ENCODE results near the gene LRRC30.

The LRRC30 gene

DNA sequence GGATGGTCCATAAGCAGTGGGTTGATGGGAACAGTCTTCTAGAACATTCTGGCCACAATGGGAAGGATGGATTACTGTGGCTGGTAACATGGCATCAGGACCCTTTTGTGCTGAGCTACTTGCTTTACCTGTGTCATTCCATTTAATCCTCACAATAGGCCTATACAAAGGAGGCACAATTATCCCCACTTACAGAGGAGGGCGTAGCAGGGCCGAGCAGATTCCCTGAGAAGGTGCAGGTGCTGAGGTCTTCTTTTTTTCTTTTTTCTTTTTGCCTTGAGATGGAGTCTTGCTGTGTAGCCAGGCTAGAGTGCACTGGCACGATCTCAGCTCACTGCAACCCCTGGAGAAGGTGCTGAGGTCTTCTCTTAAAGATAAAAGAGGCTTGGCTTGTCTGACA lies 6.7 kb upstream of the LRRC30 start:
- TF ChIP-seq, protein P1, sequence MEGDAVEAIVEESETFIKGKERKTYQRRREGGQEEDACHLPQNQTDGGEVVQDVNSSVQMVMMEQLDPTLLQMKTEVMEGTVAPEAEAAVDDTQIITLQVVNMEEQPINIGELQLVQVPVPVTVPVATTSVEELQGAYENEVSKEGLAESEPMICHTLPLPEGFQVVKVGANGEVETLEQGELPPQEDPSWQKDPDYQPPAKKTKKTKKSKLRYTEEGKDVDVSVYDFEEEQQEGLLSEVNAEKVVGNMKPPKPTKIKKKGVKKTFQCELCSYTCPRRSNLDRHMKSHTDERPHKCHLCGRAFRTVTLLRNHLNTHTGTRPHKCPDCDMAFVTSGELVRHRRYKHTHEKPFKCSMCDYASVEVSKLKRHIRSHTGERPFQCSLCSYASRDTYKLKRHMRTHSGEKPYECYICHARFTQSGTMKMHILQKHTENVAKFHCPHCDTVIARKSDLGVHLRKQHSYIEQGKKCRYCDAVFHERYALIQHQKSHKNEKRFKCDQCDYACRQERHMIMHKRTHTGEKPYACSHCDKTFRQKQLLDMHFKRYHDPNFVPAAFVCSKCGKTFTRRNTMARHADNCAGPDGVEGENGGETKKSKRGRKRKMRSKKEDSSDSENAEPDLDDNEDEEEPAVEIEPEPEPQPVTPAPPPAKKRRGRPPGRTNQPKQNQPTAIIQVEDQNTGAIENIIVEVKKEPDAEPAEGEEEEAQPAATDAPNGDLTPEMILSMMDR (conservative IDR thresholded peaks at IDR 0.05), result no peak
- no peak overlapping the region for H3K27ac ChIP-seq

DNA sequence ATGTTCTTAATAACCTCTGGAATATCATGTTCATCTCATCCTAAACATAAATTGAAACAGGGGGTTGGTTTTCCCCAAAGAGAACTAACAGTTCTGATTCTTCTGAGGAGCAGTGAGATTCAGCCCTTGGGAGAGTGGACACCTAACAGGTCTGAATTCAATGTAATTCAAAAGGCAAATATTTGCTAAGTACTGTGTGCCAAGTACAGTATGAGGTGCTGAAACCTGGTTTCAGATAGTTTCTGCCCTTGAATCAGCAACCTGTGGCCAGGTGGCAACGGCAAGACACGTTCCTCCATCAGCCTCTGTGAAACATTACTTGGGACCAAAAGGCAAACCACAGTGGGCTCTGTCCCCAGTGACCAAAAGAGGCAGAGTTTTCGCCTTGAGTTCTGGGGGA lies 1.3 kb downstream of the LRRC30 start:
- TF ChIP-seq, protein P1 (conservative IDR thresholded peaks at IDR 0.05), result no peak
- no peak overlapping the region for H3K27ac ChIP-seq

DNA sequence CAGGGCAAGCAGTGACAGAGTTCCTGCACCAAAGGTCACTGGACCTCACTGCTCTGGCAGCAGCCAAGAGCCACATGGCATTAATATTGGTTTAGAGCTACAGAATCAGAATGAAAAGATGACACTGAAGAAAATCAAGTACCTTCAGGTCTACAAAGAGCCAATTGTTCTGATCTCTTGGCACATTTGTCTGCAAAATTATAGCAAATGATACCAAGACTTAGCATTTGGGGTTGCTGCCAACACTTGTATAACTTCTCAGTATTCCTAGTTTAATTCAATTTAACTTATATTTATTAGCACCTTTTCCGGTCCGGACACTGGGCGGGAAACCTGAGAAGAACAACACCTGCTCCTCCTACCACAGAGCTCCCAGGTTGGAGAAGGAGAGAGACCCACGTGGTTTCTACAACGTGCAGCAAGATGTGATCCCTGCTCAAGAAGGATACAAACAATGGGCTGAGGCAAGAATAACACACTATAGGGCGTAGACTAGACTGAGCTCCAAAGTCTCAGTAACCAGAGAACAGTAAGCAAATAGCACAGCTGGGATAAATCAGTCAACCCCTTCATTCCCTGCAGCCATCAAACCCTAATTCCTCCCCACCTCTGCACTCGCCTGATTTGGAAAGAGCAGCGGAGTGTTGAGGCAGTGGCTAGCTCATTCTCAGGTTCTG lies 2.4 kb downstream of the LRRC30 start:
- TF ChIP-seq, protein P1 (conservative IDR thresholded peaks at IDR 0.05), result no peak
- H3K27ac ChIP-seq, result no peak overlapping the region

DNA sequence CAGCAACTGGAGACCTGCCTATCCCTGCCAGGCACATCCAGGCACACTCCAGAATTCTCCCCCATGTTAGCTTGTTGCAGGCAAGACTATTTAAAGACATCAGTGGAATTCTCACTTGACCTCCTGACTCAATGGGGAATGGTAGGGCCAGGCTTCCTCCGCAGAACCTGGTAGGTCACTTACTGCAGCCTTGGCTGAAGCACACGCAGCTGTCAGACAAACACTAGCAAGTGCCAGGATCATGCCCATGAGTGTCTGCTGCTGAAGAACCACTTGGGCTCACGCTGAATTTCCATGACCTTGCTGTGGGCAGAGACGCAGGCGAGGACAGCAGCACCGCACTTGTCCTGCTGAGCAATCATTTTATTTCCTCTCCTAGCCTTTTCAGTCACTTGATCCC lies 3.2 kb downstream of the LRRC30 start:
- H3K27ac ChIP-seq, result no peak overlapping the region
- TF ChIP-seq, protein P1 (conservative IDR thresholded peaks at IDR 0.05), result no peak

DNA sequence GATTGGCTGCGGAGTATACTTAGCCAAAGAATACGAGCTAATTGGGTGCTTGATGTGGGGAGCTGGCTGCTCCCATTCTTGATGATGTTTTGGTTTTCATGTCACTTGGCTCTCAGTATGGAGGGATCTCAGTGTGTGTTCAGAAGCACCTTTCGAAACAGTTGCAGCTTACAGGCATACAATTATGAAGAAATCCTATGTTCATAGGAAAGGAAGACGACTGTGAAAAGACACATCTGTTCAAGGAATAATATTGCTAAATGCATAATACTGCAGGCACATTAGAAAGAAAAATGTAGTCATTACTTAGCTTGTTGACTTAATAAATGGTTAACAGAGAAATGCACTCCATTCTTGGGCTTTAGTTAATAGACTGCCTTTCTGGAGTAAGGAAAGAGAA lies 4.1 kb downstream of the LRRC30 start:
- TF ChIP-seq, protein P1 (conservative IDR thresholded peaks at IDR 0.05), result no peak
- H3K27ac ChIP-seq, result no peak overlapping the region

DNA sequence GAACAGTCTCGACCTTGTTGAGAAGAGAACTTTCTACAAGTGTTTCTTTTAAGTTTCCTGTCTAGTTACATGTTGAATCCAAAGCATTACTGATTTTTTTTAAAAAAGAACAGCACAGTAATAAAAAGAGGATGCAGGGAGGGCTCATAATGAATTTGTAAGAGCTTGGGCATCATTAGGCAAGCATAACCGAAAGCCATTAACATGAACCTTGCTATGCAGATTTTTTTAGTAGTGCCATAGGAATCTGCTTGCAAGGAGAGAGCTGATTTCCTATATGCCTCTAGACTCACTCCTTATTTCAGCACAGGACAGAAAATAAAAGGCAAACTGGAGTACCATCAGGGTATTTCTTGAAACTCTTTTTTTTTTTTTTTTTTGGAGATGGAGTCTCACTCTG lies 5.2 kb downstream of the LRRC30 start:
- TF ChIP-seq, protein P1 (conservative IDR thresholded peaks at IDR 0.05), result no peak
- no peak overlapping the region for H3K27ac ChIP-seq

DNA sequence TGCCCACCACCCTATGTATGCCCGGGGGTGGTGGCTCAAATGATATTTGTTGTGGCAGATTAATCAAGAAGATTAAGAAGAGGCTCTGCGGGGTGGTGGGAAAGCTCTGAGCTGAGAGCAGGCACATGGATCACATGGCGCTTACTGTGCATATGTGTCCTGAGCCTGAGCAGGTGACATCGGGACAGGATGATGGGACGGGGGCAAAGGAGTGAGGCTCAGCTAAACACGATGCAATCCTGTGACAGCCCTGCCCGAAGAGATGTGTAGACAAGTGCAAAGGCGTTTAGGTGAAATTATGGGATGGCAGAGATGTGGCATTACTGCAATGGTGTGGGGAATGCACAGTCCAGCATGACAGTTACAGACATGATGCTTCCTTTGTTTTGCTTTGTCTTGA lies 6.0 kb downstream of the LRRC30 start:
- H3K27ac ChIP-seq, result no peak overlapping the region
- TF ChIP-seq, protein P1 (conservative IDR thresholded peaks at IDR 0.05), result no peak

Measured in VCaP (cell line).